ENCODE data around the gene DPYSL3.
A peak's percentile ranks its signal among the peaks of the same experiment; 100 is the strongest.

DPYSL3 gene

DNA sequence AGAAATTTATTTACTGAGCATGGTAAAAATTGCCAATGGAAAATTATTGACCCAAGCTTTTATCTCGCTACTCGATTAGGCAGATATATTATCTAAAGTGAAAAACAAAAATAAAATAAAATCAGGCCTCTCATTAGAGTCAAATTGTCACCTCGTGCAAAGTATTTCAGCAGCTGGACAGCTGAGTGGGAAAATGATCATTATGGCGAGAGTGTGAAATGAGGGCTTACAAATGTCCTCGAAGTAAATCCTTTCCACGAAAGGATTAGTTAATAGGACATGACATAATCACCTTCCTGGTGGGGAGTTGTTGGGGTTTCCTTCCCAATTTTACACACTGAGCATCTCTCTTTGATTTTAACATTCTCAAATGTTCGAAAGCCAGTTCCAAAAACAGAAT, 5.4 kb upstream of the DPYSL3 start:
- H3K9me3 ChIP-seq (ENCODE audit: control insufficient read depth, insufficient read depth, low read length): no peaks in the 10 kb centered on the region
- H3K4me3 ChIP-seq (ENCODE audit: low read length): no peak overlapping the region
- H3K27me3 ChIP-seq (ENCODE audit: control insufficient read depth, insufficient read depth, low read length): peaks cover 3% of the 10 kb centered on the region; the same call in 1 of the 2 replicates
- peaks cover 2% of the 10 kb centered on the region for H3K4me1 ChIP-seq (ENCODE audit: control insufficient read depth, insufficient read depth, low read length)
- no peaks in the 10 kb centered on the region for H3K36me3 ChIP-seq (ENCODE audit: control insufficient read depth, insufficient read depth, low read length)
- H3K27ac ChIP-seq (ENCODE audit: low read length): no peak overlapping the region
- WGBS (ENCODE audit: insufficient coverage, insufficient read length): no CpG with 5 or more reads among the region's 7 CpGs
- no peak for DNase-seq (ENCODE audit: low read depth, low spot score)

DNA sequence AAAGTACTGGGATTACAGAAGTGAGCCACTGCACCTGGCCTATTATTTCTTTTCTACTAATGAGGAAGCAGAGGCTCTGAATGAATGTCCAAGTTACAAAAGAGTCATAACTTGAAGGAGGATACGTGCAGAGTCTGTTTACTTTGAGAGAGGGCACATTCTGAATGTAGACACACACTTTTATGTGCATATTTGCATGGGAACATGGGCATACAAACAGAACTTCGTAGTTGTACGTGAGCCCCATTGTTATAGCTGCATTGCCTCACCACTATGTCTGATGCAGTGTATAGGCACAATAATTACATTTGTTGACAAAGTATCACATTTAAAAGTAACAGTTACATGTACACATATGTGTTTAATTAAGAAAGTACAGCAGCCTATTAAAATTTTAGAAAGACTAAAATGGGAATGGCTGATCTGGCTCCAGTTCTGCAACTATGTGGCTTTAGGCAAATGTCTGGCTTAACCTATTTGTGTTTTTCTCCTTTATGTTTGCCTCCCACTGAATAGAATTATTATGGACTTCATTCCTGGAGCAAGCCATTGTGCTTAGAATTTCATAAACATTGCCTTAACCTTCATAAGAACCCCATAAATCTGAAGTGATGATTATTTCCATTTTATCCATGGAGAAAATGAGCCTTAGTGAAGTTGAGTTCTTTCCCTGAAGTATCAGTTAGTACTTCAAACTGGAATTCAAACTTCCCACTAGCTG, 3.0 kb upstream of the DPYSL3 start:
- H3K4me3 ChIP-seq (ENCODE audit: low read length): no peak overlapping the region
- peaks cover 3% of the 10 kb centered on the region; the same call in 1 of the 2 replicates for H3K27me3 ChIP-seq (ENCODE audit: control insufficient read depth, insufficient read depth, low read length)
- no peaks in the 10 kb centered on the region for H3K36me3 ChIP-seq (ENCODE audit: control insufficient read depth, insufficient read depth, low read length)
- no peaks in the 10 kb centered on the region for H3K4me1 ChIP-seq (ENCODE audit: control insufficient read depth, insufficient read depth, low read length)
- no CpG with 5 or more reads among the region's 3 CpGs for WGBS (ENCODE audit: insufficient coverage, insufficient read length)
- H3K9me3 ChIP-seq (ENCODE audit: control insufficient read depth, insufficient read depth, low read length): no peaks in the 10 kb centered on the region
- DNase-seq (ENCODE audit: low read depth, low spot score): no peak
- H3K27ac ChIP-seq (ENCODE audit: low read length): no peak overlapping the region

DNA sequence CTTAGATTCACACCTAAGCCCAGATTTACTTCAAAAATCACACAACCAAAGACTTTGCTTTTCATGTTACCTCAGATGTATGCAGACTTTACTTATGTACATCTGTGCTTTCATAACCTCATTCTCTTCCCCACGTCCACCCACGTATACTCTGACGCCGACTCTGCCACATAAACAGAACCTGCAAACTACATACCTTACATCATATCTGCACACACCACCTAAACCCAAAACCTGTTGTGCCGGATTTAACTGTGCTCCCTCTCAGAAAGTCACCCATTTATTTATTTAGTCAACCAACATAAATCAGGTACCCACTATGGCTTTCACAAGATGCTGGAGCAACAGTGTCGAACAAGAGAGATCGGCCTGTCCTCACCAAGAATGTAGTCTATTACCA, 1.0 kb upstream of the DPYSL3 start:
- H3K27ac ChIP-seq (ENCODE audit: low read length): no peak overlapping the region
- peaks cover 3% of the 10 kb centered on the region; the same call in 1 of the 2 replicates for H3K27me3 ChIP-seq (ENCODE audit: control insufficient read depth, insufficient read depth, low read length)
- no peaks in the 10 kb centered on the region for H3K4me1 ChIP-seq (ENCODE audit: control insufficient read depth, insufficient read depth, low read length)
- WGBS (ENCODE audit: insufficient coverage, insufficient read length): 100% methylated on average over 4 of the region's 7 CpGs
- H3K36me3 ChIP-seq (ENCODE audit: control insufficient read depth, insufficient read depth, low read length): no peaks in the 10 kb centered on the region
- H3K4me3 ChIP-seq (ENCODE audit: low read length): no peak overlapping the region
- no peaks in the 10 kb centered on the region for H3K9me3 ChIP-seq (ENCODE audit: control insufficient read depth, insufficient read depth, low read length)
- DNase-seq (ENCODE audit: low read depth, low spot score): no peak

DNA sequence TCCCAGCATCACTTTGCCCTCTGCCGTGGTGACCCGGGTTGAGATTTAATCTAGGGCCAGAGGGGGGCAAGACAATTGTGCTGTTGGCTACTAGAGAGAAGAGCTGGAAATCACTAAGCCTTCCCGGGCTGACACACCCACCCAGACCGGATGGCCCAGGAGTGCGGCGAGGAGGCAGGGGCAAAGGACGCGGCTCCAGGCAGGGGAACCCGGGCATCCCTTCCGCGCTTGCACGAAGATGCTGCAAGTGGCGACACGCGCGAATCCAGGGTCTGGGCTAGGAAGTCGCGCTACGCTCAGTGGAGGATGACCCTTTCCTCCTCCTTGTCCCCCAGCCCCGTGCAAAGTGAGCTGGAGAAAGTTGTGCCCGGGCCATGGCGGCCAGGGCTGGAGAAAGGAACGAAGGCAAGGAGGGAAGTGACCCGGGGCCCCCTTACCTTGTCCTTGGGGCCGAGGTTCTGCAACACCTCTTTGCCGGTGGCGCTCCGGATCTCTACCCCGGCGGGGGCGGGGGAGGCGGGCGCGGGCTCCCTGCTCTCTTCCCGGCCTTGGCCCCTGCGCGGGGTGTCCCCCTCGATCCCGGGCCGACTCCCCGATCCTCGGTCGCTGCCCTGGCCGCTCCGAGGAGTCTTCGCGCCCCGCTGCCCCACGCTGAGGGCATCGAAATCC, 693 bp downstream of the DPYSL3 start:
- DNase-seq (ENCODE audit: low read depth, low spot score): no peak
- no peaks in the 10 kb centered on the region for H3K9me3 ChIP-seq (ENCODE audit: control insufficient read depth, insufficient read depth, low read length)
- no peaks in the 10 kb centered on the region for H3K36me3 ChIP-seq (ENCODE audit: control insufficient read depth, insufficient read depth, low read length)
- no peak overlapping the region for H3K27ac ChIP-seq (ENCODE audit: low read length)
- no CpG with 5 or more reads among the region's 50 CpGs for WGBS (ENCODE audit: insufficient coverage, insufficient read length)
- peaks cover 3% of the 10 kb centered on the region; the same call in 1 of the 2 replicates for H3K27me3 ChIP-seq (ENCODE audit: control insufficient read depth, insufficient read depth, low read length)
- H3K4me1 ChIP-seq (ENCODE audit: control insufficient read depth, insufficient read depth, low read length): no peaks in the 10 kb centered on the region
- H3K4me3 ChIP-seq (ENCODE audit: low read length): peak overlapping the region; percentile 43

DNA sequence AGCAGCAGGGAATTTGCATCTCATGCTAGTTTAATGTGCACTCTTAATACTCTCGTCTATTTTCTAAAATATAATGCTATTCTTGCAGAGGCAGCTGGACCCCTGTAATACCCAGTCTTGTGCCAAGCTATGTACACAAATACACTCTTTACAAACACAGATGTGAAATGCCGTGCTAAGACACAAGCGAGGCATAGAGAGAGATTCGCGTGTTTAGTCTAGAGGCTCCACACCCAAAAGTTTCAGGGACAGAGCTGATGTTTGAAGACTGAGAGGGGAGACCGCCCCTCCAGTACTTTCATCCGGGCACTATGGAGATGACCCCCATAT, 1.2 kb downstream of the DPYSL3 start:
- no CpG with 5 or more reads among the region's 7 CpGs for WGBS (ENCODE audit: insufficient coverage, insufficient read length)
- peak overlapping the region; percentile 43; the same call in 1 of the 2 replicates for H3K4me3 ChIP-seq (ENCODE audit: low read length)
- peaks cover 3% of the 10 kb centered on the region; the same call in 1 of the 2 replicates for H3K27me3 ChIP-seq (ENCODE audit: control insufficient read depth, insufficient read depth, low read length)
- no peak for DNase-seq (ENCODE audit: low read depth, low spot score)
- H3K4me1 ChIP-seq (ENCODE audit: control insufficient read depth, insufficient read depth, low read length): no peaks in the 10 kb centered on the region
- no peaks in the 10 kb centered on the region for H3K9me3 ChIP-seq (ENCODE audit: control insufficient read depth, insufficient read depth, low read length)
- no peak overlapping the region for H3K27ac ChIP-seq (ENCODE audit: low read length)
- H3K36me3 ChIP-seq (ENCODE audit: control insufficient read depth, insufficient read depth, low read length): no peaks in the 10 kb centered on the region

DNA sequence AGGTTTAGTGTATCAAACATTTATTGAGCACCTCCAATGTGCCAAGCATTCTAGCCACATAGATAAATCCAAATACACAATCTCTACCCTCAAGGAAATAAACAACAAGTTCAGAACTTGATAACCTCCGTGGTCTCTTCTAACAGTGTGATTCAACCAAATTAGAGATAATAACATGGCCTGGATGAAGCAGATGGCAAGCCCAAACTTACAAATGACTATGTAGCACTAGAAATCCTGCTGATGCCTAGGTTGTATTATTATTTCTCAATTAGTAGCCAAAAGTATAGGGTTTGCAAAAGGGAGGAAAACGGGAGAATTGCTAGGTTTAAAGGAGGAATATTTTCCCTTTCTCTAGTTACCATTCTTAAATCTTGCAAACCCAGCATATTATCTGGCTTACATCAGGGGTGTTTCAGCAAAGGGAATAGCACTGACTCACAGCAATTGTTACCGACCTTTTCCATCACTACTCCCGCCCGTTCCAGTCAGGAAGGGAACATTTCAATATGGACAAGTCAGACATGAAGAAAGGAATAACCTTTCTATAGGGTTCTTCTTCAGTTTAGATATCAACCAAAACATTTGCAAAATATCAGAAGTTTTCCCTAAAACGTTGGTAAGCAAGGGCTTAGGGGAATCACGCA, 2.3 kb downstream of the DPYSL3 start:
- no peak for DNase-seq (ENCODE audit: low read depth, low spot score)
- Histone ChIP-seq H3K27ac (ENCODE audit: low read length) (no peak overlapping the region), H3K36me3 (ENCODE audit: control insufficient read depth, insufficient read depth, low read length) (no peaks in the 10 kb centered on the region), H3K27me3 (ENCODE audit: control insufficient read depth, insufficient read depth, low read length) (peaks cover 3% of the 10 kb centered on the region; the same call in 1 of the 2 replicates), H3K4me3 (ENCODE audit: low read length) (no peak overlapping the region), H3K9me3 (ENCODE audit: control insufficient read depth, insufficient read depth, low read length) (no peaks in the 10 kb centered on the region), H3K4me1 (ENCODE audit: control insufficient read depth, insufficient read depth, low read length) (no peaks in the 10 kb centered on the region)
- WGBS (ENCODE audit: insufficient coverage, insufficient read length): no CpG with 5 or more reads among the region's 7 CpGs

DNA sequence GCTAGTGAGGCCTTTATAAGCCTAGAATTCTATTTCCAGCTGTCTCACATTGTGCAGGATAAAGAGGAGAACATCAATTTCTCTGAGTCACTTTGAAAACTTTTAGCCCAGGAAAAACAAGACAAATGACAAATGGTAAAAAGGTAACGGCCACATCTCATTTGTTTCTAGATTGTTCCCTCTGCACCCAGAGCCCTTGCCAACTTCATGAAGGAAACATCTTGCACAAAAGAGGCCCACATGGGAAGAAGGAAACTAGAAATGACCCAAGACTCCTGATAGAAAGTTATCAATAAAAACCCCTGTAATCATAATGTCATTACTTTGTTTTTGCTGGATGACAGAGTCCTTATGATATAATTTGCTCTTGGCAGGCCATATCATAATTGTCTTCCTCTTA, 5.3 kb downstream of the DPYSL3 start:
- no peaks in the 10 kb centered on the region for H3K9me3 ChIP-seq (ENCODE audit: control insufficient read depth, insufficient read depth, low read length)
- no peak overlapping the region for H3K27ac ChIP-seq (ENCODE audit: low read length)
- no peaks in the 10 kb centered on the region for H3K4me1 ChIP-seq (ENCODE audit: control insufficient read depth, insufficient read depth, low read length)
- no peak for DNase-seq (ENCODE audit: low read depth, low spot score)
- no peaks in the 10 kb centered on the region for H3K27me3 ChIP-seq (ENCODE audit: control insufficient read depth, insufficient read depth, low read length)
- H3K4me3 ChIP-seq (ENCODE audit: low read length): no peak overlapping the region
- WGBS (ENCODE audit: insufficient coverage, insufficient read length): no CpG with 5 or more reads among the region's 1 CpG
- H3K36me3 ChIP-seq (ENCODE audit: control insufficient read depth, insufficient read depth, low read length): no peaks in the 10 kb centered on the region

DNA sequence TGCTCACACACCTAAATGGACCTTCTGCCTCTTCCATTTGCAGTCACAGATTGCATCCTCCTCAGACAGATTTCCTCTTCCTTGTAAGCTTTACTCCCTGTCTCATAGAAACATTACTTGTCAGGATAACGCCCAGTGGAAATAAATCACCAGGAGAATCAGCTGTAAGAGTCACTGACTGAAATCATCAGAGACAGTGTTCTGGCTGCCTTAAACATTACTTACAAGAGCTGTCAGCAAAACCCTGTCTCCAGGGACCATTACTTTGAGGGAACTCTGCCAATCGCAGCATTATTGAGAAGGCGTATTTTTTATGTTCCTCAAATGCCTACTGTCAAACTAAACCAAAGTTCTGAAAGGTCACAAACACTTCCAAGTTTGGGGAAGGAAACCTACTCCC, 5.9 kb downstream of the DPYSL3 start:
- Histone ChIP-seq H3K4me1 (ENCODE audit: control insufficient read depth, insufficient read depth, low read length) (no peaks in the 10 kb centered on the region), H3K27ac (ENCODE audit: low read length) (no peak overlapping the region), H3K27me3 (ENCODE audit: control insufficient read depth, insufficient read depth, low read length) (no peaks in the 10 kb centered on the region), H3K9me3 (ENCODE audit: control insufficient read depth, insufficient read depth, low read length) (no peaks in the 10 kb centered on the region), H3K4me3 (ENCODE audit: low read length) (no peak overlapping the region), H3K36me3 (ENCODE audit: control insufficient read depth, insufficient read depth, low read length) (no peaks in the 10 kb centered on the region)
- no CpG with 5 or more reads among the region's 3 CpGs for WGBS (ENCODE audit: insufficient coverage, insufficient read length)
- DNase-seq (ENCODE audit: low read depth, low spot score): no peak

DNA sequence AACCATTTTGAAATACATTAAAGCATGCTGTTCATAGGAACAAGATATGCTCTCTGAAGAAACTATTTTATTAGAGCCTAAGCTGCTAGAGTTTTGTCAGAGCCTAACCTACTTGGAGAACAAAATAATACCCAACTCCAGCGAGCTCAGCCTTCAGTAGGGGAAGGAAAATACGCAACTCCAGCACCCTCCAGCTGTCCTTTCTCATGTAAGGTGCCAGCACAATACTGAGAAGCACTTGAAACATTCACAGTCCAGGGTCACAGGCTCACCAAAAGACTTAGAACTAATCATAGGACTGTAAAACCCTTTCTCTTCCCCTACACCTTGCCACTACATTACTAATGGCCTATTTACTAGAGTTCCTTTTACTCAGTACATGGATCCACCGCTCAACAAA, 18.9 kb downstream of the DPYSL3 start:
- no CpG with 5 or more reads among the region's 3 CpGs for WGBS (ENCODE audit: insufficient coverage, insufficient read length)
- Histone ChIP-seq H3K27me3 (ENCODE audit: control insufficient read depth, insufficient read depth, low read length) (no peaks in the 10 kb centered on the region), H3K27ac (ENCODE audit: low read length) (no peak overlapping the region), H3K4me1 (ENCODE audit: control insufficient read depth, insufficient read depth, low read length) (no peaks in the 10 kb centered on the region; the same call in 1 of the 2 replicates), H3K36me3 (ENCODE audit: control insufficient read depth, insufficient read depth, low read length) (no peaks in the 10 kb centered on the region), H3K4me3 (ENCODE audit: low read length) (no peak overlapping the region), H3K9me3 (ENCODE audit: control insufficient read depth, insufficient read depth, low read length) (no peaks in the 10 kb centered on the region)
- no peak for DNase-seq (ENCODE audit: low read depth, low spot score)

DNA sequence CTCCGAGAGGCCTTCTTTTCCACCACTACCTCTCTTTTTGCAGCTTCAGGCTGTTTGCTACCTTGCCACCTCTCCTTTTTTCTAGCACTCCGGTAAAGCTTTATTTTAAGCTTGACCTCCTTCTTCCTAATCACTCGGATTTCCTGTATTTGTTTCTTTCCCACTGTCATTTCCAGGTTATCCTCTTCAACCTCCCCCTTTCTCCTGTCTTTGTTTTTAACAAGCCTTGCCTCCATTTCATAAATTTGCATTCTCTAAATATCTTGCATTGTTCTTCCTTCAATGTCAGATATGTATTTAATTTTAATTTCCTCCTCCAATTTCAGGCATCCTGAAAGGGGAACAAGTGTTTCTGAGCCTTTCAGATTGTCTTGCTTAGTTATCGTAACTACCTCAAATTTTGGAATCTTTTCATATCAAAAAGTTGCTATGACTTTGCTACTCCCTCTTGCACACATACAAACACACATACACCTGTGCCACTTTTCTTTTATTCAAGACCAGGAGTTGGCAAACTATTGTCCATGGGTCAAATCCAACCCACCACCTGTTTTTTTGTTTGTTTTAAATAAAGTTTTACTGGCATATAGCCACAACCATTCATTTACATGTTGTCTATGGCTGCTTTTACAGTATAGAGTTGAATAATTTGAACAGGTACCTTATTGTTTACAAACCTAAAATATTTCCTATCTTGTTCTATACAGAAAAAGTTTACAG, 22.7 kb downstream of the DPYSL3 start:
- Histone ChIP-seq H3K27me3 (ENCODE audit: control insufficient read depth, insufficient read depth, low read length) (no peaks in the 10 kb centered on the region), H3K4me3 (ENCODE audit: low read length) (no peak overlapping the region), H3K27ac (ENCODE audit: low read length) (no peak overlapping the region), H3K9me3 (ENCODE audit: control insufficient read depth, insufficient read depth, low read length) (no peaks in the 10 kb centered on the region), H3K36me3 (ENCODE audit: control insufficient read depth, insufficient read depth, low read length) (no peaks in the 10 kb centered on the region), H3K4me1 (ENCODE audit: control insufficient read depth, insufficient read depth, low read length) (peaks cover 3% of the 10 kb centered on the region; the same call in 1 of the 2 replicates)
- DNase-seq (ENCODE audit: low read depth, low spot score): no peak
- WGBS (ENCODE audit: insufficient coverage, insufficient read length): no CpG with 5 or more reads among the region's 4 CpGs

All from iPS DF 6.9 (cell line).